GM19238 (cell line): ENCODE measurements around the gene DLX4.

ENCODE experiments used
- DNase-seq: peaks from one replicate; pipeline ENCODE4 v3.0.0; 2011; ENCODE audit warnings: low spot score; ENCODE audit not compliant: insufficient read length

The DLX4 gene

GRCh38 chr17:49969134-49969759 lies at the start of gene DLX4:
DLX4 (plus strand) TSS chr17:49969190; CDS start chr17:49969469, 279 bp downstream.
- DNase-seq = peak; percentile 70

- DNase-seq = no peak
These were observed 48.8 kb upstream of the DLX4 start for GRCh38 chr17:49920030-49920769.

GRCh38 chr17:49922095-49922494 lies 46.9 kb upstream of the DLX4 start:
- no peak for DNase-seq

- DNase-seq = no peak
These were observed 44.9 kb upstream of the DLX4 start for GRCh38 chr17:49924116-49924515.

GRCh38 chr17:49924589-49924988 lies 44.4 kb upstream of the DLX4 start:
- no peak for DNase-seq

GRCh38 chr17:49925921-49926320 lies 43.1 kb upstream of the DLX4 start:
- no peak for DNase-seq

- no peak for DNase-seq
These were observed 42.1 kb upstream of the DLX4 start for GRCh38 chr17:49926886-49927285.

GRCh38 chr17:49928126-49928800 lies 40.7 kb upstream of the DLX4 start:
- DNase-seq = no peak

GRCh38 chr17:49928837-49929475 lies 40.0 kb upstream of the DLX4 start:
- DNase-seq = no peak

GRCh38 chr17:49930880-49931279 lies 38.1 kb upstream of the DLX4 start:
- DNase-seq = no peak

GRCh38 chr17:49931416-49932137 lies 37.4 kb upstream of the DLX4 start:
- no peak for DNase-seq

GRCh38 chr17:49932138-49932723 lies 36.8 kb upstream of the DLX4 start:
- DNase-seq = no peak

GRCh38 chr17:49932901-49933300 lies 36.1 kb upstream of the DLX4 start:
- no peak for DNase-seq

GRCh38 chr17:49935526-49936210 lies 33.3 kb upstream of the DLX4 start:
- DNase-seq = no peak

- no peak for DNase-seq
These were observed 32.6 kb upstream of the DLX4 start for GRCh38 chr17:49936386-49936785.

- no peak for DNase-seq
These were observed 29.7 kb upstream of the DLX4 start for GRCh38 chr17:49939318-49939717.

GRCh38 chr17:49941427-49941826 lies 27.6 kb upstream of the DLX4 start:
- DNase-seq = no peak

- no peak for DNase-seq
These were observed 26.0 kb upstream of the DLX4 start for GRCh38 chr17:49942947-49943346.

- no peak for DNase-seq
These were observed 24.6 kb upstream of the DLX4 start for GRCh38 chr17:49944273-49944870.

GRCh38 chr17:49946208-49946607 lies 22.8 kb upstream of the DLX4 start:
- DNase-seq = no peak
